K562 (cell line): Measurements from ENCODE around the gene PSMC4. TPM values are rescaled to one million over a fixed set of nuclear protein-coding genes. Genes with fewer than 3 reads are reported as not detected.

ENCODE experiments used
- BRCA1 ChIP-seq, 2 experiments: fragments of 450-650 bp in 1 of 2; sonication (generic) in 1 of 2; formaldehyde crosslinking in 1 of 2; IDR thresholded peaks; 2 replicates each; pipeline versions ENCODE4 v1.5.0 to v1.6.1; 2017 to 2020; ENCODE audit warnings: mild to moderate bottlenecking in 1 of 2, missing genetic modification reagents in 1 of 2
- BRD4 ChIP-seq: fragments of 200-600 bp; sonication (generic); IDR thresholded peaks from 2 replicates; pipeline ENCODE4 v1.6.1; 2017; ENCODE audit warnings: inconsistent platforms
- E4F1 ChIP-seq: fragments of 250-450 bp; sonication (Bioruptor Pico); IDR thresholded peaks from 2 replicates; pipeline ENCODE4 v1.5.0; 2021; ENCODE audit warnings: mild to moderate bottlenecking, borderline replicate concordance
- EZH2 ChIP-seq: IDR thresholded peaks from 2 replicates; pipeline ENCODE4 v1.6.1; 2012; ENCODE audit warnings: low read depth, mild to moderate bottlenecking, inconsistent platforms, low read length, borderline replicate concordance
- FOXA3 ChIP-seq, 2 experiments: fragments of 450-650 bp in 1 of 2; sonication (generic) in 1 of 2; formaldehyde crosslinking; IDR thresholded peaks in 1 of 2; conservative IDR thresholded peaks in 1 of 2; 2 replicates each; pipeline versions ENCODE4 v1.4.0 to v1.8.0; 2020 to 2022; ENCODE audit warnings: mild to moderate bottlenecking in 2 of 2, missing genetic modification reagents in 1 of 2
- HMGN3 ChIP-seq: IDR thresholded peaks from 2 replicates; pipeline ENCODE4 v1.6.1; 2011; ENCODE audit warnings: borderline replicate concordance, low read depth, mild to moderate bottlenecking, mixed read lengths, low read length; ENCODE audit not compliant: insufficient read length; ENCODE audit errors: extremely low read depth
- HNRNPLL ChIP-seq: fragments of 200-400 bp; formaldehyde crosslinking; IDR thresholded peaks from 2 replicates; pipeline ENCODE4 v1.6.1; 2017; ENCODE audit warnings: low read length, low read depth, mild to moderate bottlenecking; ENCODE audit not compliant: poor library complexity, severe bottlenecking
- ILF3 ChIP-seq: fragments of 450-650 bp; IDR thresholded peaks from 2 replicates; pipeline ENCODE4 v1.6.1; 2018; ENCODE audit warnings: antibody characterized with exemption, mild to moderate bottlenecking, moderate library complexity, borderline replicate concordance
- IRF9 ChIP-seq: fragments of 450-650 bp; IDR thresholded peaks from 2 replicates; pipeline ENCODE4 v1.6.1; 2016; ENCODE audit warnings: missing biosample characterization, missing genetic modification characterization
- KDM4B ChIP-seq, 2 experiments: fragments of 450-650 bp in 1 of 2; sonication (generic) in 1 of 2; IDR thresholded peaks; 2 replicates each; pipeline ENCODE4 v1.6.1; 2016 to 2017; ENCODE audit warnings: borderline replicate concordance in 2 of 2, antibody characterized with exemption in 1 of 2, low read depth in 1 of 2, mild to moderate bottlenecking in 1 of 2
- MCM5 ChIP-seq: fragments of 450-650 bp; IDR thresholded peaks from 2 replicates; pipeline ENCODE4 v1.6.1; 2016; ENCODE audit warnings: low read depth
- MTA1 ChIP-seq: fragments of 450-650 bp; IDR thresholded peaks from 2 replicates; pipeline ENCODE4 v1.6.1; 2017; ENCODE audit warnings: borderline replicate concordance
- NCOA6 ChIP-seq: fragments of 450-650 bp; IDR thresholded peaks from 2 replicates; pipeline ENCODE4 v1.6.1; 2017; ENCODE audit warnings: mild to moderate bottlenecking
- NFYB ChIP-seq: IDR thresholded peaks from 2 replicates; pipeline ENCODE4 v1.6.1; 2011; ENCODE audit warnings: mild to moderate bottlenecking, moderate library complexity; ENCODE audit not compliant: insufficient read length; ENCODE audit errors: extremely low read depth
- OTX1 ChIP-seq: fragments of 450-650 bp; formaldehyde crosslinking; IDR thresholded peaks from 2 replicates; pipeline ENCODE4 v1.4.0; 2022; ENCODE audit warnings: mild to moderate bottlenecking
- SMARCA4 ChIP-seq: fragments of 450-650 bp; IDR thresholded peaks from 2 replicates; pipeline ENCODE4 v1.6.1; 2016
- TAF7 ChIP-seq: fragments of 450-650 bp; IDR thresholded peaks from 2 replicates; pipeline ENCODE4 v1.6.1; 2016; ENCODE audit warnings: missing genetic modification characterization, missing compliant biosample characterization
- ZNF134 ChIP-seq: fragments of 250-450 bp; sonication (Bioruptor Pico); conservative IDR thresholded peaks from 2 replicates; pipeline ENCODE4 v1.4.0; 2020
- ZNF3 ChIP-seq: fragments of 250-450 bp; sonication (Bioruptor Pico); IDR thresholded peaks from 2 replicates; pipeline ENCODE4 v1.5.0; 2021; ENCODE audit warnings: mild to moderate bottlenecking, moderate library complexity
- ZNF384 ChIP-seq: IDR thresholded peaks from 2 replicates; pipeline ENCODE4 v1.6.1; 2012; ENCODE audit warnings: low read depth, low read length, improper control_type of control experiment
- polyA plus RNA-seq, 8 experiments: library from polyadenylated mRNA; depleted of rRNA in 4 of 8; stranded (reverse) in 5 of 8; unstranded in 3 of 8; fragments of >200 nt; fragmentation: Nextera tagmentation in 2 of 8; fragmentation: Illumina TruSeq in 1 of 8; extraction: Ambion mirVana in 2 of 8; extraction: Trizol in 1 of 8; gene quantifications; 2 replicates each; pipeline versions ENCODE4 v1.2.1 to v1.2.3, GENCODE V29; 2011 to 2014; ENCODE audit warnings: inconsistent platforms in 1 of 8, missing spikeins in 1 of 8
- total RNA-seq, 7 experiments: library from RNA; depleted of rRNA in 6 of 7; stranded (reverse); fragments of >200 nt in 6 of 7; fragmentation: Illumina TruSeq in 2 of 7; extraction: Trizol in 2 of 7; gene quantifications; 2 replicates each; pipeline versions ENCODE4 v1.2.1 to v1.2.3, GENCODE V29; 2011 to 2021; ENCODE audit warnings: low replicate concordance in 1 of 7
- TF ChIP-seq, protein P1 (sequence below), 2 experiments: fragments of 450-650 bp; IDR thresholded peaks; 2 replicates each; pipeline ENCODE4 v1.6.1; 2016
- TF ChIP-seq, protein P2 (sequence below): IDR thresholded peaks from 3 replicates; pipeline ENCODE4 v1.6.1; 2011; ENCODE audit warnings: borderline replicate concordance, mild to moderate bottlenecking; ENCODE audit not compliant: insufficient read length, insufficient read depth

Gene PSMC4
- total and polyA plus RNA-seq, 9 of the 15 experiments (the other 6 are each of a cell fraction or from before 2014, with no cell fraction given): 45.9 to 475 (median 142) TPM

DNA sequence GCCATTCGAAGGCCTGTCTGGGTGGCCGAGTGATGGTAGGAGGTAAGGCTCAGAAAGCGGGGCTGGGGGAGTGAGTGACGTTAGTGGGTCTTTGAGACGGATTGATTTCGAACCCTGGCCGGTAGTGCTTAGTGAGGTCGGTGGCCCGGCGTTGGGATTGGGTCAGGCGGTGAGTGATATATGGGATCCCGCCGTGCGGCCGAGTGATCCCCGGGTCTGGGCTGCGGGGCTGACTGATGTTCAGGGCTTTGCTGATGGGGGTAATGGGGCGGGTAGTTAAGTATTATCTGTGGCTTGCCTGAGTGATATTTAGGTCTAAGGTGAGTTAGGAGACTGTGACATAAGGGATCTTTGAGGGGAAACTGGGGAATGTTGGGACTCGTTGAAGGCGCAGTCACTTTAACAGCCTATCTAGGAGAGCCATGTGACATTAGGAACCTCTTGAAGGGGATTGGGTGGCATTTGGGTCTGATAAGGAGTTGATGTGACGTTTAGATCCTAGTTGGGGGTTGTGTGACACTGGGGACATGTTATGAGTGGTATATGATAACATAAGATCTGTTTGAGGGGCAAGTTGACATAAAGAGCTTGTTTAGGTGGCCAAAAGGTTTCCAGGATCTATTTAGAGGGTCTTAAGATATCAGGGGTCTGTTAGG lies 543 bp downstream of the PSMC4 start (continued):
- no peak for TF ChIP-seq BRCA1 (IDR thresholded peaks at IDR 0.05)
- no peak for TF ChIP-seq BRCA1 (CRISPR knock-in tag; IDR thresholded peaks at IDR 0.05)
- TF ChIP-seq, protein P1, sequence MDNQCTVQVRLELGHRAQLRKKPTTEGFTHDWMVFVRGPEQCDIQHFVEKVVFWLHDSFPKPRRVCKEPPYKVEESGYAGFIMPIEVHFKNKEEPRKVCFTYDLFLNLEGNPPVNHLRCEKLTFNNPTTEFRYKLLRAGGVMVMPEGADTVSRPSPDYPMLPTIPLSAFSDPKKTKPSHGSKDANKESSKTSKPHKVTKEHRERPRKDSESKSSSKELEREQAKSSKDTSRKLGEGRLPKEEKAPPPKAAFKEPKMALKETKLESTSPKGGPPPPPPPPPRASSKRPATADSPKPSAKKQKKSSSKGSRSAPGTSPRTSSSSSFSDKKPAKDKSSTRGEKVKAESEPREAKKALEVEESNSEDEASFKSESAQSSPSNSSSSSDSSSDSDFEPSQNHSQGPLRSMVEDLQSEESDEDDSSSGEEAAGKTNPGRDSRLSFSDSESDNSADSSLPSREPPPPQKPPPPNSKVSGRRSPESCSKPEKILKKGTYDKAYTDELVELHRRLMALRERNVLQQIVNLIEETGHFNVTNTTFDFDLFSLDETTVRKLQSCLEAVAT (IDR thresholded peaks at IDR 0.05): 0 out of 4 replicates have a peak, but pooled peaks of 1 of the 2 experiments have one; percentile 14
- no peak for TF ChIP-seq OTX1 (CRISPR knock-in tag)
- TF ChIP-seq, protein P2, sequence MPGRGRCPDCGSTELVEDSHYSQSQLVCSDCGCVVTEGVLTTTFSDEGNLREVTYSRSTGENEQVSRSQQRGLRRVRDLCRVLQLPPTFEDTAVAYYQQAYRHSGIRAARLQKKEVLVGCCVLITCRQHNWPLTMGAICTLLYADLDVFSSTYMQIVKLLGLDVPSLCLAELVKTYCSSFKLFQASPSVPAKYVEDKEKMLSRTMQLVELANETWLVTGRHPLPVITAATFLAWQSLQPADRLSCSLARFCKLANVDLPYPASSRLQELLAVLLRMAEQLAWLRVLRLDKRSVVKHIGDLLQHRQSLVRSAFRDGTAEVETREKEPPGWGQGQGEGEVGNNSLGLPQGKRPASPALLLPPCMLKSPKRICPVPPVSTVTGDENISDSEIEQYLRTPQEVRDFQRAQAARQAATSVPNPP: no peak
- no peak for TF ChIP-seq MCM5
- TF ChIP-seq TAF7: 0 out of 2 replicates have a peak, but pooled peaks have one; percentile 1
- no peak for TF ChIP-seq BRD4
- no peak for TF ChIP-seq ILF3
- TF ChIP-seq ZNF134 (CRISPR knock-in tag): no peak
- TF ChIP-seq SMARCA4: peak; percentile 3
- TF ChIP-seq EZH2: no peak
- TF ChIP-seq IRF9 (tag): no peak
- no peak for TF ChIP-seq KDM4B (IDR thresholded peaks at IDR 0.05; ENCODE audit: borderline replicate concordance in 2 of 2, low read depth in 1 of 2)
- TF ChIP-seq HMGN3: no peak
- no peak for TF ChIP-seq E4F1 (CRISPR knock-in tag)
- TF ChIP-seq ZNF3 (CRISPR knock-in tag): no peak
- TF ChIP-seq NFYB: peak; percentile 38
- no peak for TF ChIP-seq ZNF384
- no peak for TF ChIP-seq FOXA3 (CRISPR knock-in tag; conservative IDR thresholded peaks at IDR 0.05 in 1 of 2, IDR thresholded peaks at IDR 0.05 in 1 of 2)
- no peak for TF ChIP-seq HNRNPLL
- TF ChIP-seq MTA1: no peak
- no peak for TF ChIP-seq NCOA6
